GM23338 (cell line): ENCODE measurements around the gene POU3F2. TPM values are rescaled to one million over a fixed set of nuclear protein-coding genes. Genes with fewer than 3 reads are reported as not detected.

Experiments
- ATAC-seq: fragments of 200-7000 bp; cut with Tn5 transposase; 3 replicates; pipeline ENCODE4 v1.9.1; 2020
- DNase-seq: peaks from one replicate; pipeline ENCODE4 v3.0.0-alpha.2; 2015; ENCODE audit warnings: low spot score
- H2AFZ ChIP-seq: fragments of 200-600 bp; sonication (generic); 2 replicates; pipeline ENCODE4 v1.8.0; 2016; ENCODE audit warnings: antibody characterized with exemption, mild to moderate bottlenecking, moderate library complexity
- H3F3A ChIP-seq: fragments of 200-600 bp; sonication (generic); replicated peaks from 2 replicates; pipeline ENCODE4 v1.8.0; 2017; ENCODE audit warnings: antibody characterized with exemption, mixed run types, low read depth
- H3K27ac ChIP-seq: fragments of 200-600 bp; sonication (generic); 2 replicates; pipeline ENCODE4 v1.6.1; 2016; ENCODE audit warnings: low read depth
- H3K27me3 ChIP-seq: fragments of 200-600 bp; sonication (generic); 2 replicates; pipeline ENCODE4 v1.8.0; 2016; ENCODE audit warnings: mild to moderate bottlenecking, mixed run types, moderate library complexity; ENCODE audit not compliant: insufficient read depth
- H3K36me3 ChIP-seq: fragments of 200-600 bp; sonication (generic); 2 replicates; pipeline ENCODE4 v1.8.0; 2016; ENCODE audit warnings: mild to moderate bottlenecking; ENCODE audit not compliant: insufficient read depth
- H3K4me1 ChIP-seq: fragments of 200-600 bp; sonication (generic); 2 replicates; pipeline ENCODE4 v1.8.0; 2016; ENCODE audit warnings: mild to moderate bottlenecking, moderate library complexity; ENCODE audit not compliant: insufficient read depth
- H3K4me2 ChIP-seq: fragments of 200-600 bp; sonication (generic); 2 replicates; pipeline ENCODE4 v1.7.1; 2017; ENCODE audit warnings: mixed run types
- H3K4me3 ChIP-seq: fragments of 200-600 bp; sonication (generic); 2 replicates; pipeline ENCODE4 v1.6.1; 2016; ENCODE audit warnings: mixed run types
- H3K79me2 ChIP-seq: fragments of 200-600 bp; sonication (generic); replicated peaks from 2 replicates; pipeline ENCODE4 v1.8.0; 2017; ENCODE audit warnings: mild to moderate bottlenecking; ENCODE audit not compliant: insufficient read depth
- H3K9me2 ChIP-seq: fragments of 200-600 bp; sonication (generic); 2 replicates; pipeline ENCODE4 v1.8.0; 2017; ENCODE audit not compliant: insufficient read depth
- H4K20me1 ChIP-seq: fragments of 200-600 bp; sonication (generic); replicated peaks from 2 replicates; pipeline ENCODE4 v1.8.0; 2017; ENCODE audit warnings: mild to moderate bottlenecking; ENCODE audit not compliant: insufficient read depth
- H3K27ac Mint-ChIP-seq: 2 replicates; pipeline ENCODE4 v1.8.0; 2020; ENCODE audit warnings: inconsistent platforms, mild to moderate bottlenecking, moderate library complexity, mixed read lengths
- H3K27me3 Mint-ChIP-seq: 3 replicates; pipeline ENCODE4 v1.8.0; 2022; ENCODE audit warnings: low read depth, mild to moderate bottlenecking, moderate library complexity, mixed read lengths, inconsistent platforms; ENCODE audit not compliant: insufficient read depth, poor library complexity
- H3K36me3 Mint-ChIP-seq: 3 replicates; pipeline ENCODE4 v1.8.0; 2021; ENCODE audit warnings: low read depth, mild to moderate bottlenecking, inconsistent platforms, moderate library complexity, mixed read lengths
- H3K4me1 Mint-ChIP-seq: 3 replicates; pipeline ENCODE4 v1.8.0; 2020; ENCODE audit warnings: mild to moderate bottlenecking, inconsistent platforms, mixed read lengths
- H3K4me3 Mint-ChIP-seq: 3 replicates; pipeline ENCODE4 v1.8.0; 2021; ENCODE audit warnings: moderate library complexity, mild to moderate bottlenecking, inconsistent platforms, mixed read lengths
- H3K9me3 Mint-ChIP-seq: 3 replicates; pipeline ENCODE4 v1.8.0; 2020; ENCODE audit warnings: moderate library complexity, mild to moderate bottlenecking, inconsistent platforms, mixed read lengths
- CREB1 ChIP-seq: fragments of 250-450 bp; sonication (Bioruptor Pico); IDR thresholded peaks from 2 replicates; pipeline ENCODE4 v1.5.0; 2020; ENCODE audit warnings: low read depth, mild to moderate bottlenecking, moderate library complexity
- CTCF ChIP-seq, 2 experiments: fragments of 200-600 bp in 1 of 2; sonication (generic) in 1 of 2; conservative IDR thresholded peaks; 2 replicates each; pipeline versions ENCODE4 v1.5.1 to v1.6.1; 2016 to 2017; ENCODE audit warnings: antibody characterized with exemption in 2 of 2, low read depth in 2 of 2, mild to moderate bottlenecking in 2 of 2, moderate library complexity in 1 of 2
- ETS1 ChIP-seq: IDR thresholded peaks from 2 replicates; pipeline ENCODE4 v1.6.1; 2016; ENCODE audit warnings: antibody characterized with exemption
- EZH2 ChIP-seq: fragments of 200-600 bp; sonication (generic); IDR thresholded peaks from one replicate; pipeline ENCODE4 v1.8.0; 2017; ENCODE audit warnings: antibody characterized with exemption, mild to moderate bottlenecking, low read depth; ENCODE audit not compliant: unreplicated experiment
- EZH2phosphoT487 ChIP-seq: fragments of 200-600 bp; sonication (generic); IDR thresholded peaks from one replicate; pipeline ENCODE4 v1.8.1; 2018; ENCODE audit warnings: antibody characterized with exemption; ENCODE audit not compliant: unreplicated experiment
- JUNB ChIP-seq: IDR thresholded peaks from one replicate; pipeline ENCODE4 v1.6.1; 2016; ENCODE audit warnings: antibody characterized with exemption; ENCODE audit not compliant: unreplicated experiment
- POLR2AphosphoS5 ChIP-seq: IDR thresholded peaks from 2 replicates; pipeline ENCODE4 v1.6.1; 2016; ENCODE audit warnings: antibody characterized with exemption, low read depth
- REST ChIP-seq: IDR thresholded peaks from one replicate; pipeline ENCODE4 v1.6.1; 2018; ENCODE audit warnings: antibody characterized with exemption; ENCODE audit not compliant: unreplicated experiment
- STAT1 ChIP-seq: IDR thresholded peaks from one replicate; pipeline ENCODE4 v1.6.1; 2016; ENCODE audit warnings: antibody characterized with exemption; ENCODE audit not compliant: unreplicated experiment
- ZNF114 ChIP-seq: fragments of 250-450 bp; sonication (Bioruptor Pico); IDR thresholded peaks from 2 replicates; pipeline ENCODE4 v1.5.0; 2020; ENCODE audit warnings: mild to moderate bottlenecking, moderate library complexity
- ZNF331 ChIP-seq: fragments of 250-450 bp; sonication (Bioruptor Pico); IDR thresholded peaks from 2 replicates; pipeline ENCODE4 v1.5.0; 2020; ENCODE audit warnings: low read depth, mild to moderate bottlenecking, moderate library complexity
- ZNF462 ChIP-seq: fragments of 250-450 bp; sonication (Bioruptor Pico); IDR thresholded peaks from 2 replicates; pipeline ENCODE4 v1.5.0; 2020; ENCODE audit warnings: mild to moderate bottlenecking, moderate library complexity
- polyA plus RNA-seq: library from polyadenylated mRNA; unstranded; fragments of >200 nt; fragmentation: Nextera tagmentation; extraction: Ambion mirVana; gene quantifications from 2 replicates; pipeline ENCODE4 v1.2.1, GENCODE V29; 2016
- total RNA-seq: library from RNA; depleted of rRNA; stranded (reverse); fragments of >200 nt; shearing (Covaris generic); gene quantifications from 2 replicates; pipeline ENCODE4 v1.2.3, GENCODE V29; 2014

Gene POU3F2
- total and polyA plus RNA-seq, 2 experiments from 2014 or later, result 0.26 to 0.76 TPM

- no peak overlapping the region for H3K4me3 ChIP-seq
- peaks cover 45% of the 10 kb centered on the region for H3K4me1 ChIP-seq
- no peak for TF ChIP-seq EZH2phosphoT487
- no peak for TF ChIP-seq ETS1
- no peak for TF ChIP-seq CREB1 (CRISPR knock-in tag)
- TF ChIP-seq ZNF114 (CRISPR knock-in tag), result no peak
- no peak for TF ChIP-seq REST
- no peak for TF ChIP-seq ZNF331 (CRISPR knock-in tag)
- TF ChIP-seq POLR2AphosphoS5, result no peak
- TF ChIP-seq JUNB, result no peak
- TF ChIP-seq EZH2, result no peak
- TF ChIP-seq ZNF462 (CRISPR knock-in tag), result no peak
- no peak for TF ChIP-seq CTCF (conservative IDR thresholded peaks at IDR 0.05; ENCODE audit: low read depth in 2 of 2)
- TF ChIP-seq STAT1, result no peak
- H3K27ac Mint-ChIP-seq, result no peak overlapping the region
- peaks cover 78% of the 10 kb centered on the region for H3K27me3 Mint-ChIP-seq
- no peaks in the 10 kb centered on the region for H4K20me1 ChIP-seq
- H2AFZ ChIP-seq, result no peak overlapping the region
- no peak overlapping the region for H3K27ac ChIP-seq
- no peaks in the 10 kb centered on the region for H3K36me3 ChIP-seq
- H3K9me2 ChIP-seq, result no peaks in the 10 kb centered on the region
- H3K9me3 Mint-ChIP-seq, result no peaks in the 10 kb centered on the region; the same call in 2 of the 3 replicates
- no peak overlapping the region for H3K4me2 ChIP-seq
- DNase-seq (no peak), ATAC-seq (no peak)
- no peaks in the 10 kb centered on the region for H3K79me2 ChIP-seq
- peaks cover 35% of the 10 kb centered on the region for H3K4me1 Mint-ChIP-seq
- H3K27me3 ChIP-seq, result peaks cover 89% of the 10 kb centered on the region
- peak overlapping the region; percentile 73; the same call in 2 of the 3 replicates for H3K4me3 Mint-ChIP-seq
- H3F3A ChIP-seq, result 0 out of 2 replicates have a peak, but pooled peaks cover 4% of the 10 kb centered on the region
- no peaks in the 10 kb centered on the region for H3K36me3 Mint-ChIP-seq
Observed at GRCh38 chr6:98846021-98846380, 11.6 kb downstream of the POU3F2 start.
